Activated CD4-positive, alpha-beta T cell treated with anti-CD3 and anti-CD28 coated beads, Interleukin-10, Interleukin-2, amounts not matched to agents 100 ng/mL and 50 ng/mL, durations not matched to agents 16 hours and 8 hours (primary cell): ENCODE results near the gene RNF149.
"Not testable (repeated sequence)": the region's sequence is repeated elsewhere in the genome, so short reads cannot be mapped to it uniquely, and the experiment has no call there.

Experiments
- DNase-seq: peaks from one replicate; pipeline ENCODE4 v3.0.0-alpha.2; 2020

Gene RNF149

GRCh38 chr2:101253013-101253702 is 55.3 kb downstream of the RNF149 start:
- peak; percentile 79 for DNase-seq

DNA sequence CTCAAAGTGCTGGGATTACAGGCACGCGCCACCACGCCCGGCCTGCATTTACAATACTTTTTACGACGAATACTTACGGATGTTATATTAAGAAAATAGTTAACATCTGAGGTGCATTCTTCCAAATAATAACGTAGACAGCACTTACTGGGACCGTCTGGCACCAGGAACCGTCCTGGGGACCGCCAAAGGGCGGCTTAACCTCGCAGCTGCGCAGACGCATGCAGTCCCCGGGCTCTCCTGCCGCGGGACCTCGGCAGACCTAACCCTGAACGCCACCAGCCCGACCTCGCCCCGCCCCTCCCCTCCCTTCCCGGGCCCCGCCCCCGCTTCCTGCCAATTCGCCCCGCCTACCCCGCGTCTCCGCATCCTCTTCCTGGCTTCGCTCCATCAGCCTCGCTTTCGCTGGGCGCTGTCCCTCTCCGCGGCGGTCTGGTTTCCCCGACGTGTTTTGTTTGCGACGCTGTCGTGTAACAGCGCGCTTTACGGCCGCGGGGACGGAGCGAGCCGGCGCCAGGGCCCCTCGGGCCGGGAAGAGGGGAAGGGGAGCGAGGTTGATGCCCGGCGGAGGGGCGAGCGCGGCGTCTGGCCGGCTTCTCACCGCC is 56.0 kb downstream of the RNF149 start, which contains the start of gene CNOT11:
CNOT11 (plus strand) TSS at position 479 of the 605 bp plus-strand sequence; CDS start at position 558, 79 bp downstream.
- peak; percentile 99 for DNase-seq

DNA sequence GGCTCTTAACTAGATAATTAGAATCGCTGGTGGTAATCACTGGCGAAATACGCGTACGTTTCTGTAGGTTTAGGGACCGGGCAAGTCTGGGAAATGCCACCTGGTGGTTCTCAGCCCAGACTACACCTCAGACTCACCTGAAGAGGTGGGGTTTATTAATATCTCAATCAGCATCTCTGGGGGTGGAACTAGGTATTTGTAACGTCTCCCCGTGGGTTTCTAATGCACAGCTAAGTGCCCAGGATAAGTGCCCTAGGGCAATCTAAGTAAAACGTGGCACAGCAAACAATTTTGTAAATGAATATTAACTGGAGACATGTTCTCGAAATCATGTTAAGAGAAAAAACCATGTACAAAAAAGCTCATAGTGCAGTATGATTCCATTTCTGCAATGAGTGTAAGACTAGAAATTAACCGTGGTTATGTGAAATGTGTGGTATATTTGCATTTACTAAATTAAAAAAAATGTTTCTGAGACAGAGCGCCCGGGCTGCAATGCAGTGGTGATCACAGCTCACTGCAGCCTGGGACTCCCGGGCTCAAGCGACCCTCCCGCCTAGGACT is 56.6 kb downstream of the RNF149 start:
- DNase-seq, result peak; percentile 22

DNA sequence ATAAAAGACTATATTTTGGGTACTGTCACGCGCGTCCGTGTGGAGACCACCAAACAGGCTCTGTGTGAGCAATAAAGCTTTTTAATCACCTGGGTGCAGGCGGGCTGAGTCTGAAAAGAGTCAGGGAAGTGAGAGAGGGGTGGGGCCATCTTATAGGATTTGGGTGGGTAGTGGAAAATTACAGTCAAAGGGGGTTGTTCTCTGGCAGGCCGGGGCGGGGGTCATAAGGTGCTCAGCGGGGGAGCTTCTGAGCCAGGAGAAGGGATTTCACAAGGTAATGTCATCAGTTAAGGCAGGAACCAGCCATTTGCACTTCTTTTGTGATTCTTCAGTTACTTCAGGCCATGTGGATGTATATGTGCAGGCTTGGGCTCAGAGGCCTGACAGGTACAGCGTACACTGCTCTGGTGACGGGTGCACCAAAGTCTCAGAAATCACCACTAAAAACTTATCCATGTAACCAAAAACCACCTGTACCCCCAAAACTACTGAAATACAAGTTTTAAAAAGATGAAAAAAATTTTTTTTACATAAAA is 57.2 kb downstream of the RNF149 start:
- not testable (repeated sequence) for DNase-seq

DNA sequence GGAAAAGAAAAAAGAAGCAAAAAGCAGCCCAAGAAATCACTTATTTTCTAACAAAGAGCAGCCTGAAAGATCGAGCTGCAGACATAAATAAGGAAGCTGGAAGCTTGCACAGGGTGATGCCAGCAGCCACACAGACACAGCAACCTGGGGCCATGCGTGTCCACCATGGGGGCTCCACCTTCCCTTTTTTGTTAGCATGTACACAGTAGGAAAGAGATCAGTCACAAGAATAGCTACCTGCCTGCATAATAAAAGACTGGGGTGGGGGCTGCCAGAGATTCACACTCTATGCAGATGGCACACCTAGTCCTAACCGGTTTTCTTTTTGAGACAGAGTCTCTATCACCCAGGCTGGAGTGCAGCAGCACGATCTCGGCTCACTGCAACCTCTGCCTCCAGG is 58.7 kb downstream of the RNF149 start:
- no peak for DNase-seq

DNA sequence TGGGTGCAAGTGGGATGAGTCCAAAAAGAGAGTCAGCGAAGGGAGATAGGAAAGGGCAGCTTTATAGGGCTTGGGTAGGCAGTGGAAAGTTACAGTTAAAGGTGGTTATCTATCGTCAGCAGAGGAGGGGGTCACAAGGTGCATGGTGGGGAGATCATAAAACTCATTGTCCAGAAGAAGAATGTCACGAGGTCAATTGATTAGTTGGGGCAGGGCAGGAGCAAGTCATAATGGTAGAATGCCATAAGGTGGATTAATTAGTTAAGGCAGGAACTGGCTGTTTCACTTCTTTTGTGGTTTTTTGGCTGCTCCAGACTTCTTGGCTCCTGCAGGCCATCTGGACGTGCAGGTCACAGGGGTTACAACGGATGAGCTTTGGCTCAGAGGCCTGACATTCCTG is 59.7 kb downstream of the RNF149 start:
- DNase-seq, result not testable (repeated sequence)

- not testable (repeated sequence) for DNase-seq
These were observed 63.0 kb downstream of the RNF149 start for GRCh38 chr2:101245468-101245867.

DNA sequence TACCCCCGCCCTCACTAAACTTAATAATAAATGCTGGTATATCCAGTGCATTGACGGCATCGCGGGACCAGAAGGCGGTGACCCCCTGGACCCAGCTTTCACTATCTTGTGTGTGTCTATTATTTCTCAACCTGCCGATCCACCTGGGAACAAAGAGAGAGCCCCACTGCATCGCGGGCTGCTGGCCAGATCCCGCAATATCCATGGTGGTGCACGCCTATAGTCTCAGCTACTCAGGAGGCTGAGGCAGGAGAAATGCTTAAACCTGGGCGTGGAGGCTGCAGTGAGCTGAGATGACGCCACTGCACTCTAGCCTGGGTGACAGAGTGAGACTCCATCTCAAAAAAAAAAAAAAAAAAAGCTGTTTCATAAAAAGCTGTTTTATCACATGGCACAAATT is 63.6 kb downstream of the RNF149 start:
- DNase-seq, result not testable (repeated sequence)

GRCh38 chr2:101244373-101244772 is 64.1 kb downstream of the RNF149 start:
- not testable (repeated sequence) for DNase-seq

GRCh38 chr2:101241158-101241557 is 67.3 kb downstream of the RNF149 start:
- no peak for DNase-seq

DNA sequence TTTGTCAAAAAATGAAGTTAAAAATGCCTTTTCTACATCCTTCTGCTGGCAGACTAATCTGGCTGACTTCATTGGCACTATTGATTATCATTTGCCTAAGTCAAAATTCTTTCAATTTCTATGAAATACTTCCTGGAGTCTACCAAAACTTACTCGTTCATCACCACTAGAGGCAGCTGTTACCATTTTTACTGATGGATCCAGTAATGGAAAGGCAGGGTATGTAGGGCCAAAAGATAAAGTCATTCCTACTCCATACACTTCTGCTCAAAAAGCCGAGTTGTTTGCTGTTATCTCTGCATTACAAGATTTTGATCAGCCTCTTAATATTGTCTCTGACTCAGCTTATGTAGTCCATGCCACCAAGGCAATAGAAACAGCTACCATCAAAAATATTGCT is 67.8 kb downstream of the RNF149 start:
- DNase-seq, result peak; percentile 31

- not testable (repeated sequence) for DNase-seq
These were observed 68.8 kb downstream of the RNF149 start for GRCh38 chr2:101239760-101240118.

DNA sequence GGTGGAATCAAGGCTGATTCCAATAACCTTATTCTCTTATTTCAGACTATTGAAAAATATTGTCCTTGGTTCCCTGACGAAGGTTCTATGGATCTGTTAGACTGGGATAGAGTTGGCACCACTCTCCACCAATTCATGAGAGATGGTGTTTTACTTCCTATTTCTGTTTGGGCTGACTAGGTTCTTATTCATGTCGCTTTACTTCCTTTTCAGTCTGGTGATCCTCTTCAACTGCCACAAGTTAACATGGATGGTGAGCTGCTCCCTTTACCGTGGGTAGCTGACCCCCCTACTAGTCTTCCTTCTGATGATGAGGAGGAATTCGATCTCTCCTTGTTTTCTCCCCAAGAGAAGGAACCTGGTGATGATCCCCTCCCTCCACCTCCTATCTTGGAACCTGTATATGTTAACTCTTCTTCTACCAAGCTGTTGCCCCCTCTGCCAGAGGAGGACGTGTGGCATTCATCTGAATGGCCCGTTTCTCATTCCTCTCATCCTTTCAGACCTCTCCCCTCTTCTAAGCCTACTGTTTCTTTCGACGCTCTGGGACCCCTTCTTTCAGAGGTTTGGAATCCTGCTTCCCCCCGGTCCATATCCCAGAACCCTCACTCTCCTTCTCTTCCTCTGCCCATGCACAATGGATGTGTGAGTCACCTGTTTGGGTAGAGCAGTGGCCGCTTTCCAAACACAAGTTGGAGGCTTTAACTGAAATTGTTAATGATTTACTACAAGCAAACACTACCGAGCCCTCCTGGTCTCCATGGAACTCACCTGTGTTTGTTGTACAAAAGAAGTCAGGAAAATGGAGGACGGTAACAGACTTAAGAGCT is 69.4 kb downstream of the RNF149 start:
- DNase-seq, result no peak

- DNase-seq, result not testable (repeated sequence)
These were observed 70.6 kb downstream of the RNF149 start for GRCh38 chr2:101237944-101238343.

DNA sequence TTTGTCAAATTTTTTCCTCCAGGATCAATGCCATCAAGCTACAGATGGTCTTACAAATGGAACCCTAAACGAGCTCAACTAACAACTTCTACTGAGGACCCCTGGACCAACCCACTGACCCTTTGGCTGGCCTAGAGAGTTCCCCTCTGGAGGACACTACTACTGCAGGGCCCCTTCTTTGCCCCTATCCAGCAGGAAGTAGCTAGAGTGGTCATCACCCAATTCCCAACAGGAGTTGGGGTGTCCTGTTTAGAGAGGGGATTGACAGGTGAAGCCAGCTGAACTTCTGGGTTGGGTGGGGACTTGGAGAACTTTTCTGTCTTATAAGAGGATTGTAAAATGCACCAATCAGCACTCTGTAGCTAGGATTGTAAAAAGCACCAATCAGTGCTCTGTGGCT is 72.5 kb downstream of the RNF149 start:
- not testable (repeated sequence) for DNase-seq

GRCh38 chr2:101234169-101234938 is 74.1 kb downstream of the RNF149 start:
- no peak for DNase-seq

GRCh38 chr2:101232770-101233169 is 75.7 kb downstream of the RNF149 start:
- no peak for DNase-seq

- no peak for DNase-seq
These were observed 76.4 kb downstream of the RNF149 start for GRCh38 chr2:101231937-101232730.

GRCh38 chr2:101231240-101231639 is 77.3 kb downstream of the RNF149 start:
- no peak for DNase-seq

- DNase-seq, result no peak
These were observed 77.9 kb downstream of the RNF149 start for GRCh38 chr2:101230541-101231001.
